Dedifferentiated amniotic fluid mesenchymal stem cell (primary cell): ENCODE measurements around the gene CEP152.
A peak's percentile ranks its signal among the peaks of the same experiment; 100 is the strongest.
"Not testable (repeated sequence)": the region's sequence is repeated elsewhere in the genome, so short reads cannot be mapped to it uniquely, and the experiment has no call there.

Experiments used
- DNase-seq: peaks from one replicate; pipeline ENCODE4 v3.0.0-alpha.2; 2016; ENCODE audit errors: extremely low spot score

Gene CEP152

DNA sequence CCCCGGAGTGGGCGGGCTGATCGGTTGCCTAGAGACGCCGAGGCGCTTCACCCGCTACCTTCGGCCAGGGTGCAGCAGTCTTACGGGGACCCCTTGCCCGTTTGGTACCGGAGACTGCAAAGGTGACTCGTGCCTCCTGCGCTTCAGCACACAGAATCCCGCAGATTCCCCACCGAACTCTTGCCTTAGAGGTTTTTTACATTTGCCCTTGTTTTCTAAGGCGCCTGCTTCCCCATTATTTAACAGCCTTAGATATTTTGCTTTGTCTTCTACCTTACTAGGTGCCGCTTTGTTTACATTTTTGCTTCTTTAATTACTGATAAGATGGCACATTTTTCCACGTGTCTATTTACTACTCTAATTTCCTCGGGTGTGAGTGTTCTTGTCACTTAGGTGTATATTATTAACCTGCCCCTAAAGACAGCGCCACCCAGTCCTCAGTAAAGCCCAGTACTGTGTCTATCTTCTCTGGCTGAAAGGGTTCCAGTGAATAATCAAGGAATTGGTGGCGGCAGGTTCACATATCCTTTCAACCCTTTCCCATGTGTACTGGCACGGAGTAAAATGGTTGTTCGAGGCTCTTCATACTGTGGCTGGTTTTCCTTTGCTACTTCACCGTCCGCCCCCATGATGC, 573 bp upstream of the CEP152 start:
- no peak for DNase-seq

DNA sequence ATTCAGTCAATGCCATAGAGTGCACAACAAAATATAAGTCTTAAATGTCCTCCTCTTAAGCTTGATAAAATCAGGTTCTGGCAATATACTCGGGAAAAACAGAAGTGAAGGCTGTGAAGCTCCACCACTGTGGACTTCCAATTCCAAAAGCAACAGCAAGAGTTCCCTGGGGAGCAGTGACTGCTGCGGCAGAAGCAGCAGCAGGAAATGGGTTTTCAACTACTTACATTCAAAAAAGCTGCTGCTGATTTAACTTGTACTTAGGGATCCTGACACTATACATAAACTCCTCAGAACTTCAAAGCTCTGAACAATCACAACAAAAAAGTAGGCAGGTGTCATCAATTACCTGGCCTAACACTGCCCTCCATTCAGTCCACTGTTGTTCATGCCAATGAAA, 4.7 kb downstream of the CEP152 start:
- DNase-seq: no peak

DNA sequence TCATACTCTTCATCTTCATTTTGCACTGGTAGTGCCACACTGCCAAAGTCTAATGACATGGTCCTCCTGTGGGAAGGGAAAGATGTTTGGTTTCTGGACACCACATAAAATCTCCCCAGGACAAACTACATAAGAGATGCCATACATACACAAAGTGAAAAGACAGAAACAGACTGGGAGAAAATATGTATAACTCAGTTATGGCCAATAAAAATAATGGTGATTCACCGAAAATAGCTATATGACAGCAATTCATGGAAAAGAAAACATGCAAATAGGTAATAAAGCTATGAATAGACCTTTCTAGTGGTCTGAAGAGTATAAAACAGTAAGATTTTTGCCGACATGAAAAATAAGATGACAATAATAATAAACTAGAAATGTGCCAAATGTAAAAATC, 5.3 kb downstream of the CEP152 start:
- DNase-seq: no peak

DNA sequence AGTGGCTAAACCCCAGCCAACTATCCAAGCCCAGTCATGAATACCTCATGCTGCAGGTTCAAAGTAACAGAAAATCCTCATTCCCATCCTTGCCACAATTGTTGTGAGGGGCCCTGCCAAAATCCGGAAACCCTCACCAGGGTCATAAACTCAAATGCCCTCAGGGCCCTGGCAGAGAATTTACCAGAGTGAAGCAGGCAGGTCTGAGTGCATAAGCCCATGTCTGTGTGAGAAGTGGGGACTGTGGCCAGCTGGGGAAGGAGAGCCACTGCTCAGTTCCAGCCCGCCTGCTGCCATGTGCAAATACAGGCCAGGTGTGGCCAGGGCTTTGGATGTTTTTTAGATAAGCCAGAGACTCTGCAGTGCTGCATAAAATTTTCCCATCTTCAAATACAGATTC, 7.0 kb downstream of the CEP152 start:
- DNase-seq: no peak

DNA sequence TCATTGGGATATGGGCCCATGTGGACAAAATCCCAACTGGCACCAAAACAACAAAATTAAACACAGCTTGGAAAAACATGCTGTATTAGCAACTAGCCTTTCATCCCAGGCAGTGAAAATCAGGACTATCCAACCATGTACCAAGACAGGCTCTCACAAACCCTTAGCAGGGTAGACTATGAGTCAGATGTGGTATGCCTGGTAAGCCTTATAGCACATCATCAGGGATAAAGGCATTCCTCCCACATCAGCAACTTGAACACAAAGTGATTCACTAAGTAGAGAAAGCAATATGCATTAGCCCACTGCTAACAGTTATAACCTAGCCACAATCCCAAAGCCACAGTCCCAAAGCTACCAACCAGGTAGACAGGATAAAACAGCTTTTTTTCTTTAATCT, 8.0 kb downstream of the CEP152 start:
- DNase-seq: peak; percentile 81

DNA sequence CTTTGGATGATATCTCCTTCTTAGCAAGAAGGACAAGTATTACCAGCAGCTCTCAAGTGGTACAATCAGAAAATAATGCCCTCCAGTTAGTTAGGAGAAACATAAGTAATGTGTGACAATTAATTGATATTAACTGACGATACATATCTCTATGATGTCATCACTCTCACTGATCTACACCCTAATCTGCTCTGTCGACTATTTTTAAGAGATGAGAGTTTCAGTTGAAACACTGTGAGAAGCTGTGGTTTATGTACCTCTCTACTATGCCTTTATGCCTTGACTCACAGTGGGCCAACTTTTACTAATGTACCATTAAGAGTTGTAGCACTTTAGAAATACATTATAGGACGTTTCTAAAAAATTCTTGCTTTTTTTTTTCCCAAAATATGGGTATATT, 8.6 kb downstream of the CEP152 start:
- no peak for DNase-seq

DNA sequence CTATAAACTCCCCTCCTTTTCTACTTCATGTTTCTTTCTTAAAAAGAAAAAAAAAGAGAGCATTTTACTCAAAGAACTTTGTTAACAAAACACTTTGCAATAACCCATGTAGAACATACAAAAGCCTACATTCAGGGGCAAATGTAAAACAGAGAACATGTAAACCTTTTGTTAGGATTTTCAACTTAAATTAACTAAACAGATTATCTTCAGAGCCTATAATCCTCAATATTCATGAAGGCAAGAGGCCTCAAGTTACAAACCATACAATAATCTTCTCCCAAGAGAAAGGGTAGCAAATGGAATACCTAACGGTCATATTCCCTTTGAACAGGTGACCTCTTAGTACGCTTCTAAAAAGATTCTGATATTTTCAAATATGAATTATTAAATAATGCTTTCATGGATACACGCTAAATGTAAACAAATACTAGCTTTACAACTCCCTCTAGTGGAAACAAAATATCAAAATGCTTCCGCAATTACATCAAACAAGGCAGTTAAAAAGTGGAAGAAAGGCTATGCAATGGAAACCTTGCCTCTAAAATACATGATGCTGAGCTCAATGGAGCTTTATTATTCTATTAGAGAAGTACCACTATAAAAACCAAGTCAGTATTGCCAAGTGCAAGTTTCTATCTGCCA, 9.9 kb downstream of the CEP152 start:
- DNase-seq: peak; percentile 81

DNA sequence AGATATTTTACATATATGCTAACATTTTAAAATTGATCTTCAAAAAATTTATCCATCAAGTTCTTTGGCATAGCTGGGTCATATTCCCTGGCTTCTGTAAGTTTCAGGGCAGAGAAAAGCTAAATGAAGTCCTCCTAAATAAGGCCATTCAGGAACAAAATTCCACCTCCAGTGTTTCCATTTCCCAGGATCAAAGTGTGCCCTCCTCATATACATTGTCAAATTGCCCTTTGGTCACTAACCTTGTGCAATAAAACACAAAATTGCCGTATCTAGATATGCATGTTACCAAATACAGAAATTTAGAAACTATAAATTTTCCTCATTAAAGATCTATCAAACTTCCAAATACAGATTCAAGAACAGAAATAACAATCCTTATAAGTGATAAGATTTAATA, 10.6 kb downstream of the CEP152 start:
- no peak for DNase-seq

DNA sequence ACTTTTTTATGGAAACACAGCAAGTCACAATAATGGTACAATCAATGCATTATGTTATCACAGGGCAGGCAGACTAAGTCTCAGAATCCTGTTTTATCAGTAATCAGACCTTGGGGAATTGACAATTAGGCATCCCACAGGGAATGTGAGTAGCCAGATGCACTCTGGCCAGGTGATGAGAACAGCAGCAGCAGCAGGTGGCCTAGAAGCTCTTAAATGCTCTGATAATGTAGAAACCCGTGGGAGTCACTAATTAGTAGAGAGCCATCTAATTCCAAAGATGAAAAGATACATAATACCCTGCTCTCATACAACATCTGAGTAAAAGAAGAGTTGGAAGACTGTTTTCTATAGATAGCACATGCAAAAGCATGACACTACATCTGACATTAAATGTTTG, 12.6 kb downstream of the CEP152 start:
- DNase-seq: no peak

DNA sequence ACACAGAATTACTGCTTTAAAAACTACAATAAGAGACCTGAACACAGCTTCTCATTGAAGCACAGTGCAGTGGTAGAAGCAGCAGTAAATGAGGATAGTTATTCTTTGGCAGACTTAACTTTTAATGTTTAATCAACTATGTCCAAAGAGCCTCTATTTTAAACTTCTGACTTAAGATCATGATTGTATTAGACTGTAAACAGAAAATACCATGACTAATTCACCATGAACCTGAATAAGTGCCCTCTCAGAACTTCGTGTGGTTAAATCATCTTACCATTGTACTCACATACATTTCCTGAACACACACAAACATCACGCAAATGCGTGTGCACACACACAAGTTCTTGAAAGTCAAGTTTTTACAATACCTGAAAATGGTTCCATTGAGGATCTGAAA, 13.9 kb downstream of the CEP152 start:
- no peak for DNase-seq

DNA sequence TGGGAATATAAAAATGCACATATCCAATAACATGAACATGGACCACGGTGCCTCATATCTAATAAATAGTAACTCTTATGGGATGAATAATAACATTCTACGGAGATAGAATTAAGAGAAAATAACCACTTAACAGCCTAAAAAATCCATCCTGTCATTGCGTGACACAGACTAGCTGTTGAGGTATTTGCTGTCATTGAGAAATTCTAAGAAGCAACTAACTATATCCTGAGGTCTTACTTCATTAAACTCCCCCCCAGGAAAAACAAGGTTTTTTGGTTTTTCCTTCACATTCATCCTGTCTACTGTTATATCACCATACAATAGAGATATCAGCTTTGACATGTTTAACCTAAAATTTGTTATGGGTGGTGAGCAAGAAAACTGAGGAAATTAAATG, 14.3 kb downstream of the CEP152 start:
- no peak for DNase-seq

DNA sequence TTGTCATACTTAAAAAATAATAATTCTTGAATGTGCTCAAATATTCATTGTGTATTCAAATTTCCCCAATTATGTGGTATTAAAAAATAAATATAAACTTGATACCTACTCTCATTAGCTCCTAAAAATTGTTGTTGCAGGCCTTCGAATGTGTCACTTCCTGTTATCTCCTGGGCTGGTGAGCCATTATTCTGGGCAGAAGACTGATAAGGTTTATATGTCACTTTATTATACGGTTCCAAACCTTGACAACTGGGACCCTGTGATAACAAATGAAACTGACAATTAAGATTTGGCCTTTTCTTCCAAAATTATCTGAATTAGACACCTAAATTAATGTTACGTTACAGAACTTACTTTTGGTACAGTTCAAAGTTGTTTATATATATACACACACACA, 15.0 kb downstream of the CEP152 start:
- no peak for DNase-seq

DNA sequence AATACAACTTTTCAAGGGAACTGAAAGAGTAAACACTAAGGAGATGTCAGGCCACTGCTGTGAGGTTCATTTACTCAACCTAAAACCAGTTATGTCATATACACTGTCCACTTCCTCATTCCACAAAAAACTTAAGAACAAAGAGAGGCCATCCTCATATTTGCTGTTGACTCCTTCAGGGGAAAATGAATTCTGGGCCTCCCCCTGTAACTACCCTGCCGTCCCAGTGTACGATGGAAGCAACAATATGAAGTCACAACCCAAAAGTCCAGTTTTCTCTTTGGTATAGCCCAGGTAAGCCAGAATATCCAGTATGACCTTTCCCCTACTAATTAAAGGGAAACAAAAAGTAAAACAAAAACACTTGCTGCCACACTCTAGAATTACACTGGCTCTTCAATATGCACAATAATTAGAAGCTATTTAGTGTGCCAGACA, 16.2 kb downstream of the CEP152 start:
- no peak for DNase-seq

DNA sequence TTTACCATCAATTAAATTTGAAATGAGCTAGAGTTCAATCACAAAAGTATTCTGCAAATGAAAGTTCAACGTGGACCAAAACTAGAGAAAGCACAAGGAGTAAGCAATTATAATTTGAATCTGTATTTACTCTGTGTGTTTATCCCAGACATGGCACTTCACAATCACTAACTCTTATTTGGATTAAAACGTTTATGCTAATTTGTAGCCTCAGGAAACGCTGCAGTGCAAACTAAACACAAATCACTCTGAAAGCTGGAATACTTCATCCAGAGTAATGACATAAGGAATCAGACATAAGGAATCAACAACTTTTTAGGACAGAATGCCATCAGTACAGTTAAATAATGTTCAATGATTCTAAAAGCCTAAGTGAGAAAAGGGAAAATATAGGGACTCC, 18.5 kb downstream of the CEP152 start:
- no peak for DNase-seq

DNA sequence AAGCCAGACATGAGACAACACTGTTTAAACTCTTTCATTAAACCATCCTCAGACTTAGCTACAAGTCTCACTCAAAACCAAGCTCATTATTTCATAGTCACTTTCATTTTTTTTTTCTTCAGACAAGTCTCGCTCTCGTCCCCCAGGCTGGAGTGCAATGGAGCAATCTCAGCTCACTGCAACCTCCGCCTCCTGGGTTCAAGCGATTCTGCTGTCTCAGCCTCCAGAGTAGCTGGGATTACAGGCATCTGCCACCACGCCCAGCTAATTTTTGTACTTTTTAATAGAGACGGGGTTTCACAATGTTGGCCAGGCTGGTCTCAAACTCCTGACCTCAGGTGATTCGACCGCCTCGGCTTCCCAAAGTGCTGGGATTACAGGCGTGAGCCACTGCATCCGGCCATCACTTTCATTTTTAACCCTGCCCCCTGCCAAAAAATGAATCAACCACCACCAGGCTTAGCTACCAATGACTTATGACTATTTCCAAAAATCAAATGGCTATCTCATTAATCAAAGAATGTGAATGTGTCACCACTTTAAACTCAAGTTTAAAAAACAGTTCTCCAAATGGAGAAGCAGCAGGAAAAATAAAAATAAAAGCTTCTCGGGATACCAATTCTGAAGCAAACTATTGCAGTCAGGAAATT, 20.3 kb downstream of the CEP152 start:
- not testable (repeated sequence) for DNase-seq

DNA sequence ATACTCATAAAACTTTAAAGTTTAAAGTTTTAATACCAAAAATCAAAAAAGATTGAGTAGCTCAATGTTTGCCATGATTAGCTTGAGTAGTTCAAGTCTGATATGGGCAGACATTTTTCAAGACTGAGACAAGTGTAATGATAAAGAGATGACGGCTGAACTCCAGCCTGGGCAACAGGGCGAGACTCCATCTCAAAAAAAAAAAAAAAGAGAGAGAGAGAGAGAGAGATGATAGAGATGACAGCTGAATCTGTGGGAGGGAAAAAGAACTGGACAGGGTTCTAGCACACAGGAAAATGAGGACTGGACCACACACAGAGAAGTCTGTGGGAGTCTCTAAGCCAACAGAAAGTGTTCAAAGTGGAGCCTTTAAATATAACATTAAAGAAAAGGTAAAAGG, 25.2 kb downstream of the CEP152 start:
- DNase-seq: no peak

DNA sequence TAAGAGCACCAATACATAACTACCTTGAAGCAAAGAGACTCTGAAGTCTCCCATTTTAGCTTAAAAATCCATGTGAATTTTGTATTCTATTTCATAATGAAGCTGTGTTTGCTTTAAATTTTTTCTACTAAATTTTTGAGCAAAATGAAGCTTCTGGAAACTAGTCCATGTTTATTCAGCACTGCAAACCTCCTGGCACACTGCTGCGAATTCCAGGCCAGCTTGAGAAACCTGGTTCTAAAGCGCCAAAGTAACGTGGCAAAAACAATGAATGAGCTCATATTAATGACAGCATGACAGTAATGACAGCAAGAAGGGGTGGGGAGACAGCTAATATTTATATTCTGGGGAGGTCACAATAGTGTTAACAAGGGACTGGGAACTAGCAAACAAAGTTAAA, 25.7 kb downstream of the CEP152 start:
- no peak for DNase-seq

DNA sequence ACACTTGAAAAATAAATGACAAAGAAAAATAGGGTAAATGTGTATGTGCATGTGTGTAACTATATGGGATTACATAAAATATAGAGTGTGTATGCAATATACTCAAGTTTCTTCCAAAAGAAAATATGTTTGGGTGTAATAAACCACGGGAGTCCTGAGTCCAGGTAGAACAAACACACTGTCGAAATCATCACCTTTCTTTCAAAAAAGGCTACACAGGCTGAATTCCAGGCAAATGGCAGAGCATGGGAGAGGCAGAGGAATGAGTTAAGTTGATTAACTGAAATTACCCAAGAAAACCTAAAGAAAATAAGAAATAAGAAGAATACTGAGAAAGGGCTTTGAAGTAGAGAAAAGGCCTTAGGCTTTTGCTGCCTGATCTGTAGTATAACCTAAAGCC, 26.1 kb downstream of the CEP152 start:
- DNase-seq: no peak

DNA sequence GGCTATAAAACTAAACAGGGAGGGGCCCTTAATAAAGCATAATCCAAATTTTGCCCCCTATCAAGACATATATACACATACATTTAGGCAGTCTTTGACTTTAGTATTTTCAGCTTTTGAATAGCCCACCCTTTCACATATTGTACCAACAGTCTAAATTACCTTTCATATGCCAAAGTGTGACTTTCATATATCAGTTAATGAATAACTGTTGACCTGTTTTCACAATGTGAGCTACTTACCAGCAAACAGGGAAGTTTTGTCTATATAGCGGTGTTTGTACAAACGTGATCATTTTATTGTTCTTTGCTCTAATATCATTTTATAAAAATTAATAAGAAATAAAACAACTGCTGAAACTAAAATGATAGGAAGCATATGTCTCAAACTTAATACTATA, 28.0 kb downstream of the CEP152 start:
- DNase-seq: no peak

DNA sequence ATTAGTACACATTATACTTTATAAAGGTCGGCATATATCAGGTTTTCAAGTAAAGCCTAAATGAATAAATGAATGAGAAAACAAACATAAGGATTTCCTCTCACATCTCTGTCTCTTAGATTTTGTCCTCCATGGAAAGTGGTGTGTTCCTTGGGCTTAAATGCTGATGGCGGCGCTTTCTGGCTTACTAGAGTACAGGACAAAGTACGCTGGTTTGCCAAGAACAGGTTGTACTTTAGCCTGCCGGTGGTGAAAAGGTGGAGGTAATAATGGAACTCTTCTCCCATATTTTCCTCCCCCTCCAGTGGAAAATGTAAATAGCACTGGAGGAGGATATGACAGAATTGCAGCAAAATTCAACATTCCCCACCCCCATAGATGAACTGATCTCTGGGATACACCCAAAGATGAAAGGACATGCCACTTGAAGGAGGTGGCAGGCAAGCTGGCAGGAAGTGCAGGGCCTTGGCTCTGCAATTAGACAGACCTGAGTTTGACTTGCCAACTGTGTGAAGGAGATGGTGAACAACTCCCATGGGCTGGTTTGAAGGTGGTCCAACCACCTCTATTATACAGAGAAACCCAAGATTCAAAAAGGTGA, 29.3 kb downstream of the CEP152 start:
- DNase-seq: no peak

DNA sequence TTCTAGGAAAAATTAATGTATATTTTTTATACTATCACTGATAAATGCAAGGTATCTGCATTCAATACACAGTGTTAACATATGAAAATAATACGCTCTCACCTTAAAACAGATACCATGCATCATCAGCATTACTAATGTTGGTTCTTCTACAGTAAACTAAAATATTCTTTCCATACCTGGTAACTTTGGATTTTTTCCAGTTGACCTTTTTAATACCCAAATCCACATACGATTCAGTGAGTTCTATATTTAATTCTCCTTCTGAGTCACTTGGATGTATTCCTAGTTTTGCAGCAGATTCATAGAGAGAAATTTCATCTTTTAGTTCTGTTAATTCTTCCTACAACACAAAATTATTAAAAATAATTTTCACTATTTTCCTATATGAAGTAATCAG, 29.9 kb downstream of the CEP152 start:
- no peak for DNase-seq

DNA sequence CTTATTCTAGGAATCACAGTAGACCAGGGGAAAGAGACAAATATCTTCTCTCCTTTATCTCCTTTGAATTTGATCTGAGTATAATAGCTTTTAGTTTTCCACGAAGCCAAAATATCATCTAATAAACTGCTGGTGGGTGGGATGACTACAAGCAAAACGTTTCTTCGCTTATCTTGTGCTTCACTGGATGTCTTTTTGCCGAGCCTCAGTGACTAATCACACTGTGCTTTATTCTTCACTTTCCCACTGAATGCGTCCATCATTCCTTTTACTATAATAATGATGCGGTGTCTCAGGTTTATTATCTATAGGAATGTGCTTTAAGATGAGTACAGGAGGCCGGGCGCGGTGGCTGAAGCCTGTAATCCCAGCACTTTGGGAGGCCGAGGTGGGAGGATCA, 32.5 kb downstream of the CEP152 start:
- DNase-seq: no peak
